Measurements from ENCODE around the gene DNAJC16.

The DNAJC16 gene

GRCh38 chr1:15541231-15541792 lies 14.7 kb downstream of the DNAJC16 start:
- DNase-seq, result no peak

GRCh38 chr1:15542388-15543250 lies 16.0 kb downstream of the DNAJC16 start:
- DNase-seq, result no peak

DNA sequence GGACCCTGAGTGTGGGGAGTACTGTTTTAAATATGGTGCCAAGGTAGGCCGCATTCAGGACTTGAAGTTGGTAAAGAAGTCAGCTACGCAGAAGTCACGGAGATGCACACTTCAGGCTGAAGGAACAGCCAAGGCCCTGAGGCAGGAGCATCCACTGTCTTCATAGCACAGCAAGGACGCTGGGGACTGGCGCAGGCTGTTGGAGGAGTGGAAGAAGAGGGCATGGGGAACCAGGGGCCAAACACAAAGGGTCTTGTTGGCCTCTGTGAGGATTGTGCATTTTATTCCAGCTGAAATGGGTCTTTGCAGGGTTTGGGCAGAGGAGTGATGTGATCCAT lies 16.6 kb downstream of the DNAJC16 start:
- no peak for DNase-seq

- DNase-seq, result no peak
Observed at GRCh38 chr1:15543589-15544568, 17.2 kb downstream of the DNAJC16 start.

DNA sequence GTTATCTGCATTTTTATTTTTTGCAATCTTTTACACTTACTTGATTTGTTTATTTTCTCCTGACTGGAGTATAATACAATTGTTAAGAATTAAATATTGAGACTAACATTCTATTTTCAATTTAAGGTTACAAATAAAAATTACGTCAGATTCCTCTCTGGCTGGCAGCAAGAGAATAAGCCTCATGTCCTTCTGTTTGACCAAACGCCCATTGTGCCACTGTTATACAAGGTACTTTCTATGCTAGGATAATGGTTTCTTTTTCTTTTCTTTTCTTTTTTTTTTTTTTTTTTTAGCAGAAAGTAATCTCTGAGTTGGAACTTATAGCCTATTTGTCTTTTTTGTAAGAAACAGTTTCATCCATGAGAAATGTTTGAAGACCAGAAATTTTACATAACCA lies 20.0 kb downstream of the DNAJC16 start:
- DNase-seq, result no peak

- no peak for DNase-seq
Observed at GRCh38 chr1:15550573-15550972, 23.9 kb downstream of the DNAJC16 start.

DNA sequence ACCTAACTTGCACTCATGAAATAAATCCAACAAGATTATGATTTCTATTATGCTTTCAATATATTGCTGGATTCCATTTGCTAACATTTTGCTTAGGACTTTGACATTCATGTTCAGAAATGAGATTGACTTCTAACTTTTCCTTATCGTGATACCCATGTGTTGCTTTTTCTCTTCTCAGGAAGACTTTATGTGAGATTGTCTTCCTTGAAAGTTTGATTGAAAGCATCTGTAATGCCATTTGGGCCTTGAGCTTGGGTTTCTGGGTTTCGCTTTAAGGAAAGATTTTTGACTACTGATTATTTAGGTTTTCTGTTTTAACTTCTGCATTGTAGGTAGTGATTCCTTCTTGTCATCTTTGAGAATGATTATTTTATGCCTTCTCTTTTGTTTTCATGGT lies 30.4 kb downstream of the DNAJC16 start:
- no peak for DNase-seq

DNA sequence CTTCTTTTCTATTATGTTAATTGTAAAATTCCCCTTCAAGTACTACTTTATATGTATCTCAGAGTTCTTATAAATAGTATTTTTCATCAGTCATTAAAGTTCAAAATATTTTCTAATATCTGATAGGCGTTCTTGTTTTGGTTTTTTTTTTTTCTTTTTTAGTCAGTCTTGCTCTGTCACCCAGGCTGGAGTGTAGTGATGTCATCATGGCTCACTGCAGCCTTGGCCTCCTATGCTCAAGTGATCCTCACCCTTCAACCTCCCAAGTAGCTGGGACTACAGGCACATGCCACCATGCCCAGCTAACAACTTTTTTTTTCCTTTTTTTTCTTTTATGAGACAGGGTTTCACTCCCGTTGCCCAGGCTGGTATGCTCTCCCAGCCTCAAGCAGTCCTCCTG lies 30.9 kb downstream of the DNAJC16 start:
- no peak for DNase-seq

DNA sequence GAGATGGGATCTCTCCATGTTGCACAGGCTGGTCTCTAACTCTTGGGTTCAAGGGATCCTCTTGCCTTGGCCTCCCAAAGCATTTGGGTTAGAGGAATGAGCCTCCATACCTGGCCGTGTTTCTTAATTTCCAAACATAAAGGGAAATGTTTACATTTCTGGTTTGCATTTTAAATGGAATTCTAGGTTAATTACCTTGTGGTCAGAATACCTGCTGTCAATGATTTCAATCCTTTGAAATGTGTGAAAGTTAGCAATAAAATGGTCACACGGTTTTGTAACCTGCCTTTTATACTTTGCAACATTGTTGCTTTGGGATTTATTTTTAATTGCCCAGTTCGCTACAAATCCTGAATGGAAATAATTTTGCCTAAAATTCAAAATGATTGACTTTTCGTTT lies 31.9 kb downstream of the DNAJC16 start:
- no peak for DNase-seq

- DNase-seq, result no peak
Observed at GRCh38 chr1:15559189-15559810, 32.7 kb downstream of the DNAJC16 start.

DNA sequence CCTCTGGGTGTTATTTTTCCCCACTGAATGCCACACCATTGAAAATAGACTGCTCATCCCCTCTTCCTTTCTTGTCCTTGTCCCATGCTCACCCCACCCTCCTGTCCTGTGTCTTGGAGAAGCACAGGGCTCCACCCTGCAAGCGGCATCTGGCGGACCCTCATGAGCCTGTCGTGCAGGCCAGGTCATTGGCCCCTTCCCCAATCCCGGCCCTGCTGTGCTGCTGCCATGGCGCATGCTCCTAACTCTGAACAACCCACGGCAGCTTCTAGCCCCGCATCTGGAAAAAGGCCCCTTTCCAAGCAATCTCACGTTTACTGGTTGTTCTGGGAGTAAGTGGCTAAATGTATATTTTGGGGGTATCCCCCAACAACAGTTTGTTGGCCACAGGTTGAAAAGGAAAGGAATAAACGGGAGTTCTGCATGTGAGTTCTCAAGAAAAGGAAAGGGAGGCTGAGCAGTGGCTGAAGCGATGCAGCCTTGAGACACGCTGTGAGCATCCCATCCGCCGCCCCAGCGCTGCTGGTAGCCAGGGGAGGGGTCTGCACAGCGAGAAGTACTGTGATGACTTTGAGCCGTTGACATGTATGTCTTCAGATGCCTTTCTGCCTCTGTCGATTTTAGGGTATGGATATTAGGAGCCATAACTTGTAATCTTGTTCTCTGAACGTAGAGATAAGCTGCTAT lies 41.9 kb downstream of the DNAJC16 start:
- DNase-seq, result no peak

DNA sequence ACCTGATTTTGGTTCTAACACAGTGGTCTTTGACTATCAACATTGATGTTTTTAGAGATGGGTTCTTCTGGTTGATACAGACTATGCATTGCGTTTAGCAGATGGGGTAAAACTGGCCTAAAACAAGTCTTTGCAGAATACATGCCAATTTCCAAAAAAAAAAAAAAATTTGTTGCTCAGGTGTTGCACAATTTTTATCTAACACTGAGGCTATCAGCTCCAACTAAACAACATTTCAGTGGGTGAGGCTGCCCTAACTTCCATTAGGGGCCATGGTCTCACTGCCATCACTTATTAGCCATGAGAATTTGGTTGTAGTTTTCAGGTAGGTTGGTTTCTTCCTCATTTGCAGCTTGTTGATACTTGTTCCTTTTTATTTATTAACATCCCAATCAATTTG lies 44.2 kb downstream of the DNAJC16 start:
- no peak for DNase-seq

GRCh38 chr1:15571266-15571665 lies 44.6 kb downstream of the DNAJC16 start:
- DNase-seq, result no peak

- no peak for DNase-seq
Observed at GRCh38 chr1:15573477-15573876, 46.8 kb downstream of the DNAJC16 start.

- DNase-seq, result no peak
Observed at GRCh38 chr1:15574741-15575140, 48.1 kb downstream of the DNAJC16 start.

GRCh38 chr1:15575549-15576150 lies 49.0 kb downstream of the DNAJC16 start:
- no peak for DNase-seq

DNA sequence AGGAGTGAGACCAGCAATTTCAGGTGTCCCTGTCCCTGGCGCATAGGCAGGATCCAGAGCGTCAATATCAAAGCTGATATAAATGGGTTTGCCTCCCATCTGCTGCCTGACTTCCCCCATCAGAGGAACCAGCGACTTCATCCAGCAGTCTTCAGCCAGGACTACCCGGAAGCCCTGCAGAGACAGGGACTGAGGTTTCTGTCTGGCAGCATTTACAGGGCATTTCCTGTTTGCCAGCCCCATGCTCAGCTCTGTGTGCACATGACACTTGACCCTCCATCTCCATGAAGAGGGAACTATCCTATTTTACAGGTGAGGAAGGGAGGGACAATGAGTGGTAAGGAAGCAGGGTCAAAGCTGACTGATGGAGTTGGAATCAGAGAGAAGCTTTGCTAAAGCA lies 51.0 kb downstream of the DNAJC16 start:
- no peak for DNase-seq

GRCh38 chr1:15578921-15579682 lies 52.5 kb downstream of the DNAJC16 start:
- no peak for DNase-seq

- DNase-seq, result no peak
Observed at GRCh38 chr1:15579683-15580047, 53.0 kb downstream of the DNAJC16 start.

- no peak for DNase-seq
Observed at GRCh38 chr1:15583016-15583706, 56.5 kb downstream of the DNAJC16 start.
